ENCODE data around the gene RAD23A. TPM values are rescaled to one million over a fixed set of nuclear protein-coding genes. Genes with fewer than 3 reads are reported as not detected.

RAD23A gene
- total RNA-seq, 4 donors from 2014 or later = 101 to 128 (median 105) TPM

- 96% methylated on average over 12 of the region's 12 CpGs for WGBS, 2 donors
- intact Hi-C loops (cut with DNase I; ENCODE audit: low total_unique reads) = loop anchor here (10.0 kb wide), 1 partner anchor 78 kb away; no protein-coding TSS in a partner anchor
- no peak for DNase-seq (ENCODE audit: low spot score in 2 of 2)
- TF ChIP-seq CTCF (IDR thresholded peaks at IDR 0.05) = no peak
- no peak for TF ChIP-seq POLR2A (IDR thresholded peaks at IDR 0.05)
- no peak overlapping the region for H3K4me3 ChIP-seq (ENCODE audit: low read depth, poor library complexity, severe bottlenecking)
Observed at GRCh38 chr19:12986726-12987125, 41.1 kb downstream of the RAD23A start.

GRCh38 chr19:12987190-12987589, 41.5 kb downstream of the RAD23A start:
- TF ChIP-seq POLR2A (IDR thresholded peaks at IDR 0.05) (no peak), CTCF (IDR thresholded peaks at IDR 0.05) (no peak)
- no peak overlapping the region for H3K4me3 ChIP-seq (ENCODE audit: low read depth, poor library complexity, severe bottlenecking)
- no peak for DNase-seq (ENCODE audit: low spot score in 2 of 2)
- 78 to 90% methylated on average over 3 of the region's 3 CpGs for WGBS, 2 donors
- intact Hi-C loops (cut with DNase I; ENCODE audit: low total_unique reads) = loop anchor here (10.0 kb wide), 1 partner anchor 78 kb away; no protein-coding TSS in a partner anchor

- DNase-seq (ENCODE audit: low spot score in 2 of 2) = no peak
- 71 to 74% methylated on average over 10 of the region's 10 CpGs for WGBS, 2 donors
- intact Hi-C loops (cut with DNase I; ENCODE audit: low total_unique reads) = loop anchor here (10.0 kb wide), 1 partner anchor 77 kb away; no protein-coding TSS in a partner anchor
- TF ChIP-seq POLR2A (IDR thresholded peaks at IDR 0.05) (no peak), CTCF (IDR thresholded peaks at IDR 0.05) (no peak)
- no peak overlapping the region for H3K4me3 ChIP-seq (ENCODE audit: low read depth, poor library complexity, severe bottlenecking)
Observed at GRCh38 chr19:12987781-12988180, 42.1 kb downstream of the RAD23A start.

GRCh38 chr19:12990431-12990830, 44.8 kb downstream of the RAD23A start:
- intact Hi-C loops (cut with DNase I; ENCODE audit: low total_unique reads) = no loop called here
- no peak overlapping the region for H3K4me3 ChIP-seq (ENCODE audit: low read depth, poor library complexity, severe bottlenecking)
- DNase-seq (ENCODE audit: low spot score in 2 of 2) = no peak
- TF ChIP-seq POLR2A (IDR thresholded peaks at IDR 0.05) = no peak
- 52 to 60% methylated on average over 20 to 22 of the region's 22 CpGs for WGBS, 2 donors

- DNase-seq (ENCODE audit: low spot score in 2 of 2) = no peak
- TF ChIP-seq CTCF (IDR thresholded peaks at IDR 0.05) = no peak
- TF ChIP-seq POLR2A (IDR thresholded peaks at IDR 0.05) = no peak
- intact Hi-C loops (cut with DNase I; ENCODE audit: low total_unique reads) = no loop called here
- H3K4me3 ChIP-seq (ENCODE audit: low read depth, poor library complexity, severe bottlenecking) = no peak overlapping the region
- WGBS, 2 donors = 74 to 76% methylated on average over 3 of the region's 3 CpGs
Observed at GRCh38 chr19:12990853-12991252, 45.2 kb downstream of the RAD23A start.

GRCh38 chr19:12991296-12991695, 45.6 kb downstream of the RAD23A start:
- intact Hi-C loops (cut with DNase I; ENCODE audit: low total_unique reads) = no loop called here

More at GRCh38 chr19:12991296-12991695, 45.6 kb downstream of the RAD23A start:
- no peak for TF ChIP-seq CTCF (IDR thresholded peaks at IDR 0.05)
- no peak for TF ChIP-seq POLR2A (IDR thresholded peaks at IDR 0.05)
- no peak overlapping the region for H3K4me3 ChIP-seq (ENCODE audit: low read depth, poor library complexity, severe bottlenecking)
- WGBS, 2 donors = 95 to 98% methylated on average over 5 of the region's 5 CpGs
- peak in 1 of 2 donors; percentile 76 for DNase-seq (ENCODE audit: low spot score in 2 of 2)
